ENCODE measurements around the gene PRPH. TPM values are rescaled to one million over a fixed set of nuclear protein-coding genes. Genes with fewer than 3 reads are reported as not detected.

PRPH gene
- polyA plus RNA-seq, 2 of the 4 experiments (the other 2 are of a cell fraction): 0.50 to 1.7 TPM

- H3K9me3 ChIP-seq: no peaks in the 10 kb centered on the region
- POLR2A ChIA-PET: no interaction called here
- no peak overlapping the region for H3K4me2 ChIP-seq
- TF ChIP-seq EHMT2 (IDR thresholded peaks at IDR 0.05; ENCODE audit: low read depth): no peak
- TF ChIP-seq NR3C1 (IDR thresholded peaks at IDR 0.05): no peak
- TF ChIP-seq, protein P1, sequence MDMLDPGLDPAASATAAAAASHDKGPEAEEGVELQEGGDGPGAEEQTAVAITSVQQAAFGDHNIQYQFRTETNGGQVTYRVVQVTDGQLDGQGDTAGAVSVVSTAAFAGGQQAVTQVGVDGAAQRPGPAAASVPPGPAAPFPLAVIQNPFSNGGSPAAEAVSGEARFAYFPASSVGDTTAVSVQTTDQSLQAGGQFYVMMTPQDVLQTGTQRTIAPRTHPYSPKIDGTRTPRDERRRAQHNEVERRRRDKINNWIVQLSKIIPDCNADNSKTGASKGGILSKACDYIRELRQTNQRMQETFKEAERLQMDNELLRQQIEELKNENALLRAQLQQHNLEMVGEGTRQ (IDR thresholded peaks at IDR 0.05): no peak
- no peak for TF ChIP-seq CEBPB (IDR thresholded peaks at IDR 0.05)
- TF ChIP-seq HOXA7 (CRISPR knock-in tag; IDR thresholded peaks at IDR 0.05): no peak
- no peak for TF ChIP-seq TP53 (CRISPR knock-in tag; IDR thresholded peaks at IDR 0.05)
- TF ChIP-seq ATOH8 (CRISPR knock-in tag; IDR thresholded peaks at IDR 0.05; ENCODE audit: low read depth): no peak
- H3K27ac ChIP-seq: no peak overlapping the region
- no peak overlapping the region for H3K4me3 ChIP-seq
- DNase-seq (ENCODE audit: low read depth in 1 of 2, low spot score in 1 of 2) (no peak), ATAC-seq (no peak), FAIRE-seq (no peak)
- 94% methylated on average over 12 of the region's 12 CpGs for WGBS (ENCODE audit: missing lambda C conversion rate)
- CTCF ChIA-PET: interaction anchor here (0.6 to 6.5 kb wide), 7 partner anchors 8 to 39 kb away, joined by 5 to 144 read pairs (median 58); partner anchors contain the start of genes C1QL4, DNAJC22 and PRPH
- peaks cover 12% of the 10 kb centered on the region; the same call in 2 of the 3 replicates for H3K4me1 ChIP-seq
These were observed 33.9 kb downstream of the PRPH start for GRCh38 chr12:49328816-49329215.

GRCh38 chr12:49330032-49330619 is 35.2 kb downstream of the PRPH start:
- no peak for DNase-seq (ENCODE audit: low read depth in 1 of 2, low spot score in 1 of 2)
- POLR2A ChIA-PET: no interaction called here
- H3K4me1 ChIP-seq: peaks cover 6% of the 10 kb centered on the region; the same call in 2 of the 3 replicates
- CTCF ChIA-PET: interaction anchor here (1.2 to 6.5 kb wide), 10 partner anchors 10 to 308 kb away, joined by 3 to 144 read pairs (median 65); partner anchors contain the start of genes DNAJC22, PRPH and TROAP
- no peak for ATAC-seq
- WGBS (ENCODE audit: missing lambda C conversion rate): 96% methylated on average over 7 of the region's 7 CpGs
- no peaks in the 10 kb centered on the region for H3K9me3 ChIP-seq
- no peak overlapping the region for H3K4me2 ChIP-seq
- no peak overlapping the region for H3K27ac ChIP-seq
- no peak overlapping the region for H3K4me3 ChIP-seq
- TF ChIP-seq CBX2 (IDR thresholded peaks at IDR 0.05; ENCODE audit: borderline replicate concordance, low read depth): no peak
- TF ChIP-seq FOSB (CRISPR knock-in tag; IDR thresholded peaks at IDR 0.05): no peak
- no peak for FAIRE-seq

DNA sequence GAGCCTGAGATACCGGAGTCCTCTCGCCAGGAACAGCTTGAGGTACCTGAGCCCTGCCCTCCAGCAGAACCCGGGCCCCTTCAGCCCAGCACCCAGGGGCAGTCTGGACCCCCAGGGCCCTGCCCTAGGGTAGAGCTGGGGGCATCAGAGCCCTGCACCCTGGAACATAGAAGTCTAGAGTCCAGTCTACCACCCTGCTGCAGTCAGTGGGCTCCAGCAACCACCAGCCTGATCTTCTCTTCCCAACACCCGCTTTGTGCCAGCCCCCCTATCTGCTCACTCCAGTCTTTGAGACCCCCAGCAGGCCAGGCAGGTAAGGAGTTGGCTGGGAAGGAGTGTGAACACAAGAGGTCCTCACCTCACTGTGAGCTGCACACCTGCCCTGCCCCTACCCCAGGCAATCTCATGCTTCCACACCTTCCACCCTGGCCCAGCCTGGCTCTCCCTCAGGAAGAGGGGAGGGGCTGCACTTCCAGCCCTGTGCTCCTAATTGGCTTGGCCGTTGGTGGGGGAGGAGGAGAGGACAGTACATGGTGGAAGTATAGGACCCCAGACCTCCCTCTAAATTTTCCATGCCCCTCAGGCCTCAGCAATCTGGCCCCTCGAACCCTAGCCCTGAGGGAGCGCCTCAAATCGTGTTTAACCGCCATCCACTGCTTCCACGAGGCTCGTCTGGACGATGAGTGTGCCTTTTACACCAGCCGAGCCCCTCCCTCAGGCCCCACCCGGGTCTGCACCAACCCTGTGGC is 35.9 kb downstream of the PRPH start:
- no peak for DNase-seq (ENCODE audit: low read depth in 1 of 2, low spot score in 1 of 2)
- POLR2A ChIA-PET: interaction anchor here (0.9 to 1.5 kb wide), 3 partner anchors 8 to 237 kb away, joined by 3 to 13 read pairs (median 5); partner anchors contain the start of gene TROAP

More for the DNA sequence above, 35.9 kb downstream of the PRPH start:
- Histone ChIP-seq H3K4me2 (no peak overlapping the region), H3K4me1 (peaks cover 6% of the 10 kb centered on the region; the same call in 2 of the 3 replicates), H3K27ac (peak overlapping the region in 1 of 2 experiments; percentile 28; a peak in 1 of 6 replicates), H3K9me3 (no peaks in the 10 kb centered on the region), H3K4me3 (no peak overlapping the region)
- WGBS (ENCODE audit: missing lambda C conversion rate): 72% methylated on average over 13 of the region's 14 CpGs
- no peak for TF ChIP-seq ELK1 (IDR thresholded peaks at IDR 0.05; ENCODE audit: low read depth, low read length)
- CTCF ChIA-PET: interaction anchor here (0.6 to 6.5 kb wide), 46 partner anchors 10 to 379 kb away, joined by 3 to 144 read pairs (median 7); partner anchors contain the start of genes DNAJC22, KCNH3, PRPH and SPATS2
- ATAC-seq (no peak), FAIRE-seq (no peak)

Measured in A549 (cell line).